Tibial nerve (tissue), 4 donors: ENCODE results near the gene UBE2J2. TPM values are rescaled to one million over a fixed set of nuclear protein-coding genes. Genes with fewer than 3 reads are reported as not detected.

Experiments
- DNase-seq, 2 donors: peaks; one replicate each; pipeline ENCODE4 v3.0.0-alpha.2; 2019; ENCODE audit warnings: low spot score in 2 of 2
- H3K27ac ChIP-seq, 4 donors: fragments of 200-600 bp; sonication (generic) in 3 of 4; one replicate each; pipeline ENCODE4 v1.5.1; 2017 to 2019; ENCODE audit warnings: mild to moderate bottlenecking in 1 of 4
- H3K27me3 ChIP-seq, 2 donors: fragments of 200-600 bp; sonication (generic) in 1 of 2; one replicate each; pipeline versions ENCODE4 v1.5.1 to v1.6.0; 2017 to 2019
- H3K36me3 ChIP-seq, 3 donors: fragments of 200-600 bp; sonication (generic); one replicate each; pipeline ENCODE4 v1.5.1; 2018 to 2019
- H3K4me1 ChIP-seq, 4 donors: fragments of 200-600 bp; sonication (generic) in 3 of 4; one replicate each; pipeline ENCODE4 v1.5.1; 2017 to 2019
- H3K4me3 ChIP-seq, 4 donors: fragments of 200-600 bp; sonication (generic) in 3 of 4; one replicate each; pipeline ENCODE4 v1.5.1; 2017 to 2019; ENCODE audit warnings: mild to moderate bottlenecking in 1 of 4, moderate library complexity in 1 of 4
- H3K9me3 ChIP-seq, 4 donors: fragments of 200-600 bp; sonication (generic) in 3 of 4; one replicate each; pipeline ENCODE4 v1.5.1; 2017 to 2019
- CTCF ChIP-seq, 5 experiments: fragments of 200-600 bp in 3 of 5; fragments of 450-650 bp in 2 of 5; sonication (generic) in 3 of 5; IDR thresholded peaks; one replicate each; pipeline ENCODE4 v1.5.1; 2016 to 2019; ENCODE audit warnings: antibody characterized with exemption in 5 of 5, mild to moderate bottlenecking in 3 of 5, moderate library complexity in 2 of 5
- EP300 ChIP-seq, 2 donors: sonication (generic); formaldehyde crosslinking; IDR thresholded peaks; one replicate each; pipeline ENCODE4 v1.6.1; 2017; ENCODE audit warnings: antibody characterized with exemption in 2 of 2, mild to moderate bottlenecking in 1 of 2
- POLR2A ChIP-seq, 2 donors: fragments of 450-650 bp; IDR thresholded peaks; one replicate each; pipeline ENCODE4 v1.6.1; 2017; ENCODE audit warnings: antibody characterized with exemption in 2 of 2, mild to moderate bottlenecking in 2 of 2, moderate library complexity in 2 of 2
- WGBS, 2 donors: methylation state at CpG; one replicate each; pipeline ENCODE4 v1.1.5; 2018; 5-methylcytosine and 5-hydroxymethylcytosine counted together
- small RNA-seq: library from RNA; depleted of rRNA; stranded (forward); fragments of <200 nt; gene quantifications from one replicate; pipeline ENCODE3, GENCODE V24; 2016
- total RNA-seq, 4 donors: library from RNA; depleted of rRNA; stranded (reverse); fragments of >200 nt; gene quantifications; one replicate each; pipeline ENCODE4 v1.1.0, GENCODE V29; 2016

Gene UBE2J2
- total RNA-seq, 4 donors from 2014 or later: 42.2 to 61.0 (median 53.5) TPM

GRCh38 chr1:1205769-1206375, 67.8 kb downstream of the UBE2J2 start:
- no peaks in the 10 kb centered on the region for H3K36me3 ChIP-seq
- peak overlapping the region in 2 of 4 donors; percentile 25 to 34 for H3K4me3 ChIP-seq
- WGBS, 2 donors: 40 to 65% methylated on average over 6 to 7 of the region's 31 CpGs
- no peaks in the 10 kb centered on the region for H3K9me3 ChIP-seq
- no peak for DNase-seq
- peaks cover 0 to 70% of the 10 kb centered on the region in 2 donors for H3K27me3 ChIP-seq
- peaks cover 0 to 40% (median 27%) of the 10 kb centered on the region in 4 donors for H3K4me1 ChIP-seq
- peak overlapping the region in 1 of 4 donors; percentile 45 for H3K27ac ChIP-seq
- no peak for TF ChIP-seq POLR2A (IDR thresholded peaks at IDR 0.05)
- no peak for TF ChIP-seq EP300 (IDR thresholded peaks at IDR 0.05)
- TF ChIP-seq CTCF (IDR thresholded peaks at IDR 0.05): no peak

- 85 to 91% methylated on average over 11 to 19 of the region's 19 CpGs for WGBS, 2 donors
- H3K4me3 ChIP-seq: no peak overlapping the region
- H3K27ac ChIP-seq: no peak overlapping the region
- no peak for DNase-seq
- H3K4me1 ChIP-seq: peaks cover 0 to 44% (median 29%) of the 10 kb centered on the region in 4 donors
- H3K27me3 ChIP-seq: peaks cover 0 to 77% of the 10 kb centered on the region in 2 donors
- H3K9me3 ChIP-seq: no peaks in the 10 kb centered on the region
- no peak for TF ChIP-seq CTCF (IDR thresholded peaks at IDR 0.05)
- no peak for TF ChIP-seq EP300 (IDR thresholded peaks at IDR 0.05)
- TF ChIP-seq POLR2A (IDR thresholded peaks at IDR 0.05): no peak
- H3K36me3 ChIP-seq: no peaks in the 10 kb centered on the region
Observed at GRCh38 chr1:1204998-1205768, 68.5 kb downstream of the UBE2J2 start.

- peaks cover 0 to 44% (median 29%) of the 10 kb centered on the region in 4 donors for H3K4me1 ChIP-seq
- H3K36me3 ChIP-seq: no peaks in the 10 kb centered on the region
- no peak overlapping the region for H3K4me3 ChIP-seq
- no peak for DNase-seq
- WGBS, 2 donors: 84 to 87% methylated on average over 8 of the region's 8 CpGs
- H3K9me3 ChIP-seq: no peaks in the 10 kb centered on the region
- H3K27me3 ChIP-seq: peaks cover 0 to 83% of the 10 kb centered on the region in 2 donors
- no peak overlapping the region for H3K27ac ChIP-seq
- TF ChIP-seq POLR2A (IDR thresholded peaks at IDR 0.05) (no peak), CTCF (IDR thresholded peaks at IDR 0.05) (no peak), EP300 (IDR thresholded peaks at IDR 0.05) (no peak)
Observed at GRCh38 chr1:1204425-1204920, 69.2 kb downstream of the UBE2J2 start.

Small RNAs within 50 kb of the gene (small RNA-seq; reads per million reads assigned to genes)
- 0.57 reads per million for gene MIR6726

Other genes with a start within 250 kb of the UBE2J2 start
- gene RNF223, start 199.5 kb downstream of the UBE2J2 start, total RNA-seq: not detected
- gene C1orf159, start 157.8 kb downstream of the UBE2J2 start, total RNA-seq: 10 to 100 TPM; 18.4 to 29.4 (median 23.1) TPM
- gene TTLL10, start 100.0 kb downstream of the UBE2J2 start, total RNA-seq: not detected
- under 1 TPM in 1 of 4 donors, not detected in 3; 0.44 TPM for gene TNFRSF18, start 67.3 kb downstream of the UBE2J2 start, total RNA-seq
- 1 to 10 TPM in 2 of 4 donors, under 1 TPM in 2; 0.39 to 3.7 (median 0.97) TPM for gene TNFRSF4, start 59.7 kb downstream of the UBE2J2 start, total RNA-seq
- 100 to 1,000 TPM in 3 of 4 donors, 10 to 100 TPM in 1; 93.3 to 170 (median 110) TPM for gene SDF4, start 41.9 kb downstream of the UBE2J2 start, total RNA-seq
- 10 to 100 TPM; 13.3 to 24.0 (median 21.4) TPM for gene B3GALT6, start 41.6 kb downstream of the UBE2J2 start, total RNA-seq
- 1 to 10 TPM in 3 of 4 donors, under 1 TPM in 1; 0.84 to 3.0 (median 1.8) TPM for gene C1QTNF12, start 27.1 kb downstream of the UBE2J2 start, total RNA-seq
- 10 to 100 TPM in 2 of 4 donors, 1 to 10 TPM in 2; 5.4 to 14.9 (median 9.8) TPM for gene SCNN1D, start 6.6 kb upstream of the UBE2J2 start, total RNA-seq
- 100 to 1,000 TPM in 1 of 4 donors, 10 to 100 TPM in 3; 34.3 to 125 (median 69.6) TPM for gene ACAP3, start 34.1 kb upstream of the UBE2J2 start, total RNA-seq
- 10 to 100 TPM; 17.5 to 22.2 (median 19.7) TPM for gene PUSL1, start 34.7 kb upstream of the UBE2J2 start, total RNA-seq
- gene INTS11, start 50.8 kb upstream of the UBE2J2 start, total RNA-seq: 100 to 1,000 TPM; 118 to 241 (median 157) TPM
- 10 to 100 TPM; 12.0 to 24.9 (median 18.8) TPM for gene CPTP, start 50.9 kb upstream of the UBE2J2 start, total RNA-seq
- 1 to 10 TPM in 1 of 4 donors, under 1 TPM in 3; 0.21 to 1.2 (median 0.63) TPM for gene TAS1R3, start 57.4 kb upstream of the UBE2J2 start, total RNA-seq
- gene DVL1, start 75.6 kb upstream of the UBE2J2 start, total RNA-seq: 100 to 1,000 TPM; 130 to 191 (median 144) TPM
- gene MXRA8, start 84.7 kb upstream of the UBE2J2 start, total RNA-seq: 100 to 1,000 TPM; 351 to 659 (median 448) TPM
- gene AURKAIP1, start 101.4 kb upstream of the UBE2J2 start, total RNA-seq: 100 to 1,000 TPM in 3 of 4 donors, 10 to 100 TPM in 1; 63.9 to 128 (median 105) TPM
- 100 to 1,000 TPM; 311 to 362 (median 339) TPM for gene CCNL2, start 125.5 kb upstream of the UBE2J2 start, total RNA-seq
- gene MRPL20, start 133.4 kb upstream of the UBE2J2 start, total RNA-seq: 100 to 1,000 TPM in 3 of 4 donors, 10 to 100 TPM in 1; 84.9 to 165 (median 139) TPM
- gene ANKRD65, start 147.4 kb upstream of the UBE2J2 start, total RNA-seq: 10 to 100 TPM; 13.8 to 32.6 (median 19.4) TPM
- gene VWA1, start 161.8 kb upstream of the UBE2J2 start, total RNA-seq: 100 to 1,000 TPM; 142 to 261 (median 161) TPM
- 1 to 10 TPM in 3 of 4 donors, under 1 TPM in 1; 0.42 to 9.9 (median 3.2) TPM for gene ATAD3C, start 175.8 kb upstream of the UBE2J2 start, total RNA-seq
- 10 to 100 TPM; 18.4 to 48.9 (median 22.5) TPM for gene ATAD3B, start 197.9 kb upstream of the UBE2J2 start, total RNA-seq
- gene ATAD3A, start 238.3 kb upstream of the UBE2J2 start, total RNA-seq: 10 to 100 TPM; 19.6 to 47.4 (median 27.0) TPM